ENCODE data around the gene SSTR3. TPM values are rescaled to one million over a fixed set of nuclear protein-coding genes. Genes with fewer than 3 reads are reported as not detected.
A peak's percentile ranks its signal among the peaks of the same experiment; 100 is the strongest.

The SSTR3 gene
- total and polyA plus RNA-seq, 2 donors (not counting 1 experiment from before 2014, with no cell fraction given): 0.64 to 0.98 TPM

DNA sequence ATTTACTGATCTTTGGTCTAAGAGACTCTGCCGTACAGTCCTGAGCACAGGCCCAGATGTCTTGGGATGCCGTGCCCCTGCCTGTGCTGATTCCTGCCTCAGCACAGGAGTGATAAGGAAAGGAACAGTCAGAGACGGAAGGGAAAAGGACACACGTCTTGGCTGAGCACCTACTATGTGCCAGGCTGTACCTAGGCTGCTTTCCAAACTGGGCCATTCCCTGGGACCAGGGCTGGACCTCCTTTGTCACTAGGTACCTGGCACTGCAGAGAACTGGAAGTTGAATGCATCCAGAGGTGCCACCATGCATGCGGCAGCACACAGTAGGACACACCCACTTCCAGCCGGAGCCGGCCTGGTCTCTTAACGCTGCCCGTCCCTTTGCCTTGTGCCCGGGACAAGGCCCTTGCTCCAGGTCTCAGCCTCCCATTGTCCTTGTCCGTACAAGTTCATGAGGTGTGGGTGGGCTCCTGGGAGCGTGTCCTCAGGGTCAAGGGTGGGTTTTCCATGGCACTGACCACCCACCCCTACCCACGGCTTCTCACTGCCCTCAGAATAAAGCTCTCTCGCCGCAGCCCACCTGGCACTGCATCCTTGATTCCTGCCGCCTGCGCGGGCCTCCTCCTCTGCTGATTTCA, 1.1 kb upstream of the SSTR3 start:
- H3K4me3 Mint-ChIP-seq: no peak overlapping the region
- H3K9me3 Mint-ChIP-seq (ENCODE audit: insufficient read depth): no peaks in the 10 kb centered on the region
- TF ChIP-seq, protein P1, sequence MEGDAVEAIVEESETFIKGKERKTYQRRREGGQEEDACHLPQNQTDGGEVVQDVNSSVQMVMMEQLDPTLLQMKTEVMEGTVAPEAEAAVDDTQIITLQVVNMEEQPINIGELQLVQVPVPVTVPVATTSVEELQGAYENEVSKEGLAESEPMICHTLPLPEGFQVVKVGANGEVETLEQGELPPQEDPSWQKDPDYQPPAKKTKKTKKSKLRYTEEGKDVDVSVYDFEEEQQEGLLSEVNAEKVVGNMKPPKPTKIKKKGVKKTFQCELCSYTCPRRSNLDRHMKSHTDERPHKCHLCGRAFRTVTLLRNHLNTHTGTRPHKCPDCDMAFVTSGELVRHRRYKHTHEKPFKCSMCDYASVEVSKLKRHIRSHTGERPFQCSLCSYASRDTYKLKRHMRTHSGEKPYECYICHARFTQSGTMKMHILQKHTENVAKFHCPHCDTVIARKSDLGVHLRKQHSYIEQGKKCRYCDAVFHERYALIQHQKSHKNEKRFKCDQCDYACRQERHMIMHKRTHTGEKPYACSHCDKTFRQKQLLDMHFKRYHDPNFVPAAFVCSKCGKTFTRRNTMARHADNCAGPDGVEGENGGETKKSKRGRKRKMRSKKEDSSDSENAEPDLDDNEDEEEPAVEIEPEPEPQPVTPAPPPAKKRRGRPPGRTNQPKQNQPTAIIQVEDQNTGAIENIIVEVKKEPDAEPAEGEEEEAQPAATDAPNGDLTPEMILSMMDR (IDR thresholded peaks at IDR 0.05): no peak
- no peak for TF ChIP-seq EZH2 (IDR thresholded peaks at IDR 0.05; ENCODE audit: borderline replicate concordance, insufficient read depth, low read depth, low read length, poor library complexity, severe bottlenecking)
- POLR2A ChIA-PET: no interaction called here
- Histone ChIP-seq H3K36me3 (replicated peaks in 1 of 2; ENCODE audit: control extremely low read depth in 1 of 2, control insufficient read depth in 1 of 2, extremely low read depth in 1 of 2, insufficient read depth in 2 of 2, low read length in 1 of 2) (no peaks in the 10 kb centered on the region), H2AFZ (ENCODE audit: insufficient read depth, low read depth, low read length, poor library complexity, severe bottlenecking) (no peak overlapping the region), H3K4me3 (ENCODE audit: control extremely low read depth in 1 of 5, extremely low read depth in 1 of 5, insufficient read depth in 1 of 5, low read depth in 2 of 5, low read length in 4 of 5) (no peak overlapping the region), H3K4me1 (ENCODE audit: control insufficient read depth in 2 of 2, insufficient read depth in 2 of 2, low read length in 2 of 2) (peaks cover 11 to 18% of the 10 kb centered on the region in 2 donors), H3K4me2 (replicated peaks; ENCODE audit: low read depth, low read length, poor library complexity, severe bottlenecking) (no peak overlapping the region), H3K79me2 (ENCODE audit: control insufficient read depth, insufficient read depth, low read length) (peaks cover 9% of the 10 kb centered on the region), H4K20me1 (ENCODE audit: control insufficient read depth, insufficient read depth, low read length, poor library complexity, severe bottlenecking) (no peaks in the 10 kb centered on the region), H3K9me3 (ENCODE audit: control extremely low read depth in 1 of 3, control insufficient read depth in 2 of 3, insufficient read depth in 1 of 3, low read length in 2 of 3) (no peaks in the 10 kb centered on the region), H3K9ac (ENCODE audit: low read length) (no peak overlapping the region), H3K27me3 (replicated peaks in 1 of 4; ENCODE audit: control extremely low read depth in 1 of 4, control insufficient read depth in 3 of 4, insufficient read depth in 4 of 4, low read length in 3 of 4) (no peaks in the 10 kb centered on the region), H3K27ac (ENCODE audit: low read length in 2 of 2) (no peak overlapping the region)
- H3K4me1 Mint-ChIP-seq: peaks cover 15% of the 10 kb centered on the region
- ATAC-seq (ENCODE audit: low read depth) (no peak), DNase-seq (no peak)
- CTCF ChIA-PET: no interaction called here
- intact Hi-C loops (cut with micrococcal nuclease): no loop called here
- WGBS (ENCODE audit: insufficient coverage): 94% methylated on average over 13 of the region's 18 CpGs
- peak overlapping the region; percentile 53 for H3K27ac Mint-ChIP-seq
- no peaks in the 10 kb centered on the region for H3K27me3 Mint-ChIP-seq

- Mint-ChIP-seq H3K4me3 (no peak overlapping the region), H3K4me1 (peaks cover 5% of the 10 kb centered on the region)
These were observed 457 bp downstream of the SSTR3 start for GRCh38 chr22:37211866-37212173.

More at GRCh38 chr22:37211866-37212173, 457 bp downstream of the SSTR3 start:
- CTCF ChIA-PET: no interaction called here
- POLR2A ChIA-PET: no interaction called here
- no peaks in the 10 kb centered on the region for H3K27me3 ChIP-seq (replicated peaks in 1 of 4; ENCODE audit: control extremely low read depth in 1 of 4, control insufficient read depth in 3 of 4, insufficient read depth in 4 of 4, low read length in 3 of 4)
- H3K79me2 ChIP-seq (ENCODE audit: control insufficient read depth, insufficient read depth, low read length): peaks cover 9% of the 10 kb centered on the region
- H3K9me3 ChIP-seq (ENCODE audit: control extremely low read depth in 1 of 3, control insufficient read depth in 2 of 3, insufficient read depth in 1 of 3, low read length in 2 of 3): no peaks in the 10 kb centered on the region
- no peak overlapping the region for H3K27ac ChIP-seq (ENCODE audit: low read length in 2 of 2)
- H3K27me3 Mint-ChIP-seq: no peaks in the 10 kb centered on the region
- no peaks in the 10 kb centered on the region for H3K9me3 Mint-ChIP-seq (ENCODE audit: insufficient read depth)
- H2AFZ ChIP-seq (ENCODE audit: insufficient read depth, low read depth, low read length, poor library complexity, severe bottlenecking): no peak overlapping the region
- DNase-seq (no peak), ATAC-seq (ENCODE audit: low read depth) (no peak)
- H3K4me3 ChIP-seq (ENCODE audit: control extremely low read depth in 1 of 5, extremely low read depth in 1 of 5, insufficient read depth in 1 of 5, low read depth in 2 of 5, low read length in 4 of 5): no peak overlapping the region
- intact Hi-C loops (cut with micrococcal nuclease): no loop called here
- H3K4me1 ChIP-seq (ENCODE audit: control insufficient read depth in 2 of 2, insufficient read depth in 2 of 2, low read length in 2 of 2): peaks cover 0 to 6% of the 10 kb centered on the region in 2 donors
- no peak overlapping the region for H3K27ac Mint-ChIP-seq
- no peak overlapping the region for H3K4me2 ChIP-seq (replicated peaks; ENCODE audit: low read depth, low read length, poor library complexity, severe bottlenecking)
- H3K36me3 ChIP-seq (replicated peaks in 1 of 2; ENCODE audit: control extremely low read depth in 1 of 2, control insufficient read depth in 1 of 2, extremely low read depth in 1 of 2, insufficient read depth in 2 of 2, low read length in 1 of 2): no peaks in the 10 kb centered on the region
- 90% methylated on average over 2 of the region's 6 CpGs for WGBS (ENCODE audit: insufficient coverage)
- TF ChIP-seq, protein P1 (IDR thresholded peaks at IDR 0.05): no peak
- TF ChIP-seq EZH2 (IDR thresholded peaks at IDR 0.05; ENCODE audit: borderline replicate concordance, insufficient read depth, low read depth, low read length, poor library complexity, severe bottlenecking): no peak
- H4K20me1 ChIP-seq (ENCODE audit: control insufficient read depth, insufficient read depth, low read length, poor library complexity, severe bottlenecking): no peaks in the 10 kb centered on the region
- H3K9ac ChIP-seq (ENCODE audit: low read length): no peak overlapping the region

All from B cell (primary cell).